HepG2 (cell line): Measurements from ENCODE around the gene HAP1. TPM values are rescaled to one million over a fixed set of nuclear protein-coding genes. Genes with fewer than 3 reads are reported as not detected.
A peak's percentile ranks its signal among the peaks of the same experiment; 100 is the strongest.

ENCODE experiments used
- ARID5B ChIP-seq: IDR thresholded peaks from 2 replicates; pipeline ENCODE4 v1.4.0; 2020; ENCODE audit warnings: mild to moderate bottlenecking, missing genetic modification reagents
- BATF2 ChIP-seq: sonication (generic); formaldehyde crosslinking; IDR thresholded peaks from 2 replicates; pipeline ENCODE4 v1.8.0; 2022; ENCODE audit warnings: mild to moderate bottlenecking, missing genetic modification reagents, moderate library complexity
- CENPBD1 ChIP-seq: sonication (generic); formaldehyde crosslinking; IDR thresholded peaks from 2 replicates; pipeline ENCODE4 v1.8.0; 2022; ENCODE audit warnings: missing genetic modification reagents, low read depth, mild to moderate bottlenecking, borderline replicate concordance
- DRAP1 ChIP-seq: IDR thresholded peaks from 2 replicates; pipeline ENCODE4 v1.6.1; 2016; ENCODE audit warnings: missing genetic modification reagents, missing compliant biosample characterization
- ERF ChIP-seq: IDR thresholded peaks from 2 replicates; pipeline ENCODE4 v1.6.1; 2018; ENCODE audit warnings: missing biosample characterization, missing genetic modification reagents
- FOXK1 ChIP-seq: sonication (generic); formaldehyde crosslinking; IDR thresholded peaks from 2 replicates; pipeline ENCODE4 v1.4.0; 2020; ENCODE audit warnings: low read depth, missing genetic modification reagents, borderline replicate concordance
- HNF1A ChIP-seq, 2 experiments: sonication (generic) in 1 of 2; formaldehyde crosslinking in 1 of 2; IDR thresholded peaks; 2 replicates each; pipeline versions ENCODE4 v1.4.0 to v1.6.1; 2016 to 2020; ENCODE audit warnings: borderline replicate concordance in 1 of 2, low read depth in 1 of 2, mild to moderate bottlenecking in 1 of 2, missing genetic modification reagents in 1 of 2
- KLF12 ChIP-seq: sonication (generic); formaldehyde crosslinking; IDR thresholded peaks from 2 replicates; pipeline ENCODE4 v1.4.0; 2020; ENCODE audit warnings: missing genetic modification reagents, borderline replicate concordance
- POGK ChIP-seq: sonication (generic); formaldehyde crosslinking; conservative IDR thresholded peaks from 2 replicates; pipeline ENCODE4 v1.8.0; 2022; ENCODE audit warnings: mild to moderate bottlenecking, moderate library complexity, missing genetic modification reagents
- ZNF143 ChIP-seq: sonication (generic); formaldehyde crosslinking; IDR thresholded peaks from 2 replicates; pipeline ENCODE4 v1.4.0; 2020; ENCODE audit warnings: missing genetic modification reagents
- ZNF317 ChIP-seq: sonication (generic); formaldehyde crosslinking; IDR thresholded peaks from 2 replicates; pipeline ENCODE4 v1.5.0; 2020; ENCODE audit warnings: mild to moderate bottlenecking, missing genetic modification reagents
- polyA plus RNA-seq, 8 experiments: library from polyadenylated mRNA; depleted of rRNA in 3 of 8; stranded (reverse) in 7 of 8; unstranded in 1 of 8; fragments of >200 nt; fragmentation: Illumina TruSeq in 4 of 8; extraction: Trizol in 4 of 8; gene quantifications; 2 replicates each; pipeline versions ENCODE4 v1.2.1 to v1.2.3, GENCODE V29; 2011 to 2016; ENCODE audit warnings: low read depth in 4 of 8, missing spikeins in 1 of 8, mixed read lengths in 1 of 8; ENCODE audit not compliant: insufficient read depth in 1 of 8
- total RNA-seq, 5 experiments: library from RNA; depleted of rRNA; stranded (reverse); fragments of >200 nt; fragmentation: Illumina TruSeq; extraction: Trizol; gene quantifications; 2 replicates each; pipeline ENCODE4 v1.2.3, GENCODE V29; 2016; ENCODE audit warnings: low read depth in 1 of 5
- TF ChIP-seq, protein P1 (sequence below): sonication (generic); formaldehyde crosslinking; IDR thresholded peaks from 2 replicates; pipeline ENCODE4 v1.4.0; 2020; ENCODE audit warnings: missing genetic modification reagents, mild to moderate bottlenecking, borderline replicate concordance

Gene HAP1
- total and polyA plus RNA-seq, 2 of the 13 experiments (the other 11 are each of a cell fraction or from before 2014, with no cell fraction given), result 0.07 TPM

DNA sequence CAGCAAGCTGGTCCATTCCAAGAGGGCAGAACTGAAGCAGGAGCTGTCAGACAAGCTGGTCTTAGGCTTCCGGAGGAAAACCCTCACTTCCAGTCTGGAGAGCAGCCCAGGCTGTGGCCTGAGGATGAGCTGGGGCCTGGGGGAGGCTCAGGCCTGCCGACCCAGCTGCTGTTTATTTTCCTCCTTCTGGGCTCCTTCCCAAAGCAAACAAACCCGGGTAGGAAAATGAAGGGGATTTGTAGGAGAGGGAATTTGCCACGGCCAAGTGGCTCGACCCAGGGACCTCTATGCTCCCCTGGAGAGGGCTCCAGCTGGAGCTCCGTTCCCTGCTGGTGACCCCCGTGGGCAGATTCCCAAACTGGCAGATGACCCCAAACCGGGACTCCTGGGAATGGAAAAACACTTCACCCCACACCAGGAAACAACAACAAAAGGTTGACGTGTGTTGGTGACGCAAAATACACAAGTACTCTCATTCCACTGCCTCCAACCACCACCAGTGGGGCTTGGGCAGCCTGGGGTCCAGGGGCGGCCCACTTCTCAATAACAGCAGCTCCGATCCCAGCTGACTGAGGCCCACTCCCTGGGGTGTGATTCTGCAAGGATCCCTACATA lies 43.2 kb upstream of the HAP1 start (continued):
- TF ChIP-seq ZNF317 (CRISPR knock-in tag) (peak; percentile 62; the same call in 1 of the 2 replicates), KLF12 (CRISPR knock-in tag) (peak; percentile 53; the same call in 1 of the 2 replicates), ZNF143 (CRISPR knock-in tag) (0 out of 2 replicates have a peak, but pooled peaks have one; percentile 16), FOXK1 (CRISPR knock-in tag) (peak; percentile 62; the same call in 1 of the 2 replicates), POGK (0 out of 2 replicates have a peak, but pooled peaks have one; percentile 30), ERF (CRISPR knock-in tag) (0 out of 2 replicates have a peak, but pooled peaks have one; percentile 42), DRAP1 (CRISPR knock-in tag) (peak; percentile 51; the same call in 1 of the 2 replicates), HNF1A (IDR thresholded peaks at IDR 0.05; ENCODE audit: low read depth) (no peak), HNF1A (CRISPR knock-in tag; IDR thresholded peaks at IDR 0.05; ENCODE audit: borderline replicate concordance) (peak; percentile 40; the same call in 1 of the 2 replicates), CENPBD1 (CRISPR knock-in tag) (no peak), ARID5B (peak; percentile 81), BATF2 (CRISPR knock-in tag) (no peak)
- TF ChIP-seq, protein P1, sequence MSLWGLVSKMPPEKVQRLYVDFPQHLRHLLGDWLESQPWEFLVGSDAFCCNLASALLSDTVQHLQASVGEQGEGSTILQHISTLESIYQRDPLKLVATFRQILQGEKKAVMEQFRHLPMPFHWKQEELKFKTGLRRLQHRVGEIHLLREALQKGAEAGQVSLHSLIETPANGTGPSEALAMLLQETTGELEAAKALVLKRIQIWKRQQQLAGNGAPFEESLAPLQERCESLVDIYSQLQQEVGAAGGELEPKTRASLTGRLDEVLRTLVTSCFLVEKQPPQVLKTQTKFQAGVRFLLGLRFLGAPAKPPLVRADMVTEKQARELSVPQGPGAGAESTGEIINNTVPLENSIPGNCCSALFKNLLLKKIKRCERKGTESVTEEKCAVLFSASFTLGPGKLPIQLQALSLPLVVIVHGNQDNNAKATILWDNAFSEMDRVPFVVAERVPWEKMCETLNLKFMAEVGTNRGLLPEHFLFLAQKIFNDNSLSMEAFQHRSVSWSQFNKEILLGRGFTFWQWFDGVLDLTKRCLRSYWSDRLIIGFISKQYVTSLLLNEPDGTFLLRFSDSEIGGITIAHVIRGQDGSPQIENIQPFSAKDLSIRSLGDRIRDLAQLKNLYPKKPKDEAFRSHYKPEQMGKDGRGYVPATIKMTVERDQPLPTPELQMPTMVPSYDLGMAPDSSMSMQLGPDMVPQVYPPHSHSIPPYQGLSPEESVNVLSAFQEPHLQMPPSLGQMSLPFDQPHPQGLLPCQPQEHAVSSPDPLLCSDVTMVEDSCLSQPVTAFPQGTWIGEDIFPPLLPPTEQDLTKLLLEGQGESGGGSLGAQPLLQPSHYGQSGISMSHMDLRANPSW, result no peak
